Neuronal stem cell (in vitro differentiated cells): Measurements from ENCODE around the gene FOXF1.

Experiments used
- DNase-seq: peaks from one replicate; pipeline ENCODE4 v3.0.0-alpha.2; 2013; ENCODE audit warnings: low spot score
- H2AFZ ChIP-seq: one replicate; pipeline ENCODE4 v1.6.1; 2013; ENCODE audit warnings: mild to moderate bottlenecking, low read length, inconsistent platforms
- H2AK5ac ChIP-seq: 2 replicates; pipeline ENCODE4 v1.6.1; 2013; ENCODE audit warnings: low read depth, mild to moderate bottlenecking, inconsistent platforms, low read length, moderate library complexity, mixed read lengths
- H2BK120ac ChIP-seq: 2 replicates; pipeline ENCODE4 v1.6.1; 2013; ENCODE audit warnings: low read depth, mild to moderate bottlenecking, inconsistent platforms, low read length, moderate library complexity, mixed read lengths
- H2BK12ac ChIP-seq: one replicate; pipeline ENCODE4 v1.6.1; 2013; ENCODE audit warnings: low read length, inconsistent platforms
- H2BK15ac ChIP-seq: 2 replicates; pipeline ENCODE4 v1.6.1; 2013; ENCODE audit warnings: mild to moderate bottlenecking, low read length, inconsistent platforms, mixed read lengths
- H2BK5ac ChIP-seq: one replicate; pipeline ENCODE4 v1.6.1; 2013; ENCODE audit warnings: inconsistent platforms, mild to moderate bottlenecking, low read length, moderate library complexity
- H3K14ac ChIP-seq: one replicate; pipeline ENCODE4 v1.6.1; 2013; ENCODE audit warnings: low read length, inconsistent platforms
- H3K18ac ChIP-seq: 2 replicates; pipeline ENCODE4 v1.6.1; 2013; ENCODE audit warnings: low read length, inconsistent platforms
- H3K23ac ChIP-seq: 2 replicates; pipeline ENCODE4 v1.6.1; 2013; ENCODE audit warnings: low read depth, mild to moderate bottlenecking, mixed read lengths, low read length, inconsistent platforms; ENCODE audit not compliant: poor library complexity
- H3K27ac ChIP-seq: replicated peaks from 3 replicates; pipeline ENCODE4 v1.5.1; 2013; ENCODE audit warnings: low read length, inconsistent platforms
- H3K27me3 ChIP-seq, 3 experiments: 2 replicates each; pipeline ENCODE4 v1.6.1; 2013; ENCODE audit warnings: low read length in 3 of 3, mild to moderate bottlenecking in 2 of 3, inconsistent platforms in 1 of 3, low read depth in 1 of 3, mixed read lengths in 1 of 3, moderate library complexity in 1 of 3; ENCODE audit not compliant: control insufficient read depth in 3 of 3, insufficient read depth in 3 of 3
- H3K36me3 ChIP-seq, 2 donors: replicated peaks in 1 of 2; 2 replicates each; pipeline ENCODE4 v1.6.1; 2013; ENCODE audit warnings: low read length in 2 of 2; ENCODE audit not compliant: control insufficient read depth in 2 of 2, insufficient read depth in 2 of 2
- H3K4ac ChIP-seq: 2 replicates; pipeline ENCODE4 v1.6.1; 2013; ENCODE audit warnings: inconsistent platforms, mild to moderate bottlenecking, low read length, moderate library complexity
- H3K4me1 ChIP-seq, 2 donors: 1 replicate in 1 of 2; 2 replicates in 1 of 2; pipeline ENCODE4 v1.6.1; 2013; ENCODE audit warnings: low read length in 2 of 2, low read depth in 1 of 2; ENCODE audit not compliant: control insufficient read depth in 2 of 2, insufficient read depth in 1 of 2
- H3K4me2 ChIP-seq: one replicate; pipeline ENCODE4 v1.6.1; 2013; ENCODE audit warnings: mild to moderate bottlenecking, low read length, inconsistent platforms; ENCODE audit not compliant: insufficient read depth, poor library complexity, severe bottlenecking
- H3K4me3 ChIP-seq, 2 donors: 2 replicates each; pipeline ENCODE4 v1.5.1; 2013; ENCODE audit warnings: low read length in 2 of 2, mild to moderate bottlenecking in 2 of 2, inconsistent platforms in 1 of 2, moderate library complexity in 1 of 2
- H3K79me1 ChIP-seq: one replicate; pipeline ENCODE4 v1.6.1; 2013; ENCODE audit warnings: low read depth, mild to moderate bottlenecking, inconsistent platforms, low read length, moderate library complexity
- H3K9ac ChIP-seq: one replicate; pipeline ENCODE4 v1.6.1; 2013; ENCODE audit warnings: mild to moderate bottlenecking, low read depth, low read length, inconsistent platforms; ENCODE audit not compliant: poor library complexity
- H3K9me3 ChIP-seq, 2 donors: replicated peaks in 1 of 2; 2 replicates each; pipeline versions ENCODE3 to v1.6.1; 2013; ENCODE audit warnings: low read length in 2 of 2, mild to moderate bottlenecking in 2 of 2, inconsistent platforms in 1 of 2, low read depth in 1 of 2, mixed read lengths in 1 of 2, moderate library complexity in 1 of 2; ENCODE audit not compliant: control insufficient read depth in 2 of 2, insufficient read depth in 1 of 2
- H4K8ac ChIP-seq: one replicate; pipeline ENCODE4 v1.6.1; 2013; ENCODE audit warnings: low read depth, mild to moderate bottlenecking, inconsistent platforms, low read length, moderate library complexity
- H4K91ac ChIP-seq: one replicate; pipeline ENCODE4 v1.6.1; 2013; ENCODE audit warnings: low read length, low read depth, mild to moderate bottlenecking, inconsistent platforms; ENCODE audit not compliant: poor library complexity
- WGBS, 2 donors: extraction: QIAGEN DNeasy Blood & Tissue Kit; methylation state at CpG; one replicate each; pipeline ENCODE4 v1.1.7; 2013; ENCODE audit warnings: missing lambda C conversion rate in 2 of 2, mixed read lengths in 1 of 2; ENCODE audit not compliant: insufficient read length in 2 of 2, insufficient replicate concordance in 1 of 2; ENCODE audit errors: extremely low coverage in 2 of 2; 5-methylcytosine and 5-hydroxymethylcytosine counted together

The FOXF1 gene

DNA sequence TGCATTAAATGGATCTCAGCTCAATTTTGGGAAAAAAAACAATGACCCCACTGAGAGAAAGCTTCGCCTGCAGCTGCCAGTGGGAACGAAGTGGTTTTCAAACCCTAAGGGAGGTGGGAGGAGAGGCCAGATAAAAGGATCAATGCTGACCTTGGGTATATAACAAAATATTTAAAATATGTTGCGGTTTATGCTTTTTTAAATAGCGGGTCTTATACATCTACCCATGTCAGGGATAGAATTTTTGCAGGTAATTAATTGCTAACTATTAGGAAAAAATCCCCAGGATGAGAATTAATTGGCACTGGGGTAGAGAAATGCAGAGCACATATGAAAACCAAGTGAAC is 10.9 kb upstream of the FOXF1 start:
- Histone ChIP-seq H3K18ac (no peak overlapping the region), H3K36me3 (no peaks in the 10 kb centered on the region), H3K23ac (no peak overlapping the region), H2AFZ (no peak overlapping the region), H3K4me2 (no peak overlapping the region), H3K27ac (no peak overlapping the region), H3K9ac (no peak overlapping the region), H2BK120ac (no peak overlapping the region), H2BK12ac (no peak overlapping the region), H3K4me3 (no peak overlapping the region), H3K27me3 (peaks cover 82 to 98% (median 97%) of the 10 kb centered on the region in 3 experiments), H3K4me1 (no peaks in the 10 kb centered on the region), H3K79me1 (no peaks in the 10 kb centered on the region), H3K14ac (no peak overlapping the region), H2BK15ac (no peak overlapping the region), H3K9me3 (peaks cover 0 to 11% of the 10 kb centered on the region in 2 donors), H2BK5ac (no peak overlapping the region), H4K8ac (no peak overlapping the region), H3K4ac (no peak overlapping the region), H4K91ac (no peak overlapping the region), H2AK5ac (no peak overlapping the region)
- no CpG with 5 or more reads among the region's 4 CpGs for WGBS, 2 donors
- no peak for DNase-seq

DNA sequence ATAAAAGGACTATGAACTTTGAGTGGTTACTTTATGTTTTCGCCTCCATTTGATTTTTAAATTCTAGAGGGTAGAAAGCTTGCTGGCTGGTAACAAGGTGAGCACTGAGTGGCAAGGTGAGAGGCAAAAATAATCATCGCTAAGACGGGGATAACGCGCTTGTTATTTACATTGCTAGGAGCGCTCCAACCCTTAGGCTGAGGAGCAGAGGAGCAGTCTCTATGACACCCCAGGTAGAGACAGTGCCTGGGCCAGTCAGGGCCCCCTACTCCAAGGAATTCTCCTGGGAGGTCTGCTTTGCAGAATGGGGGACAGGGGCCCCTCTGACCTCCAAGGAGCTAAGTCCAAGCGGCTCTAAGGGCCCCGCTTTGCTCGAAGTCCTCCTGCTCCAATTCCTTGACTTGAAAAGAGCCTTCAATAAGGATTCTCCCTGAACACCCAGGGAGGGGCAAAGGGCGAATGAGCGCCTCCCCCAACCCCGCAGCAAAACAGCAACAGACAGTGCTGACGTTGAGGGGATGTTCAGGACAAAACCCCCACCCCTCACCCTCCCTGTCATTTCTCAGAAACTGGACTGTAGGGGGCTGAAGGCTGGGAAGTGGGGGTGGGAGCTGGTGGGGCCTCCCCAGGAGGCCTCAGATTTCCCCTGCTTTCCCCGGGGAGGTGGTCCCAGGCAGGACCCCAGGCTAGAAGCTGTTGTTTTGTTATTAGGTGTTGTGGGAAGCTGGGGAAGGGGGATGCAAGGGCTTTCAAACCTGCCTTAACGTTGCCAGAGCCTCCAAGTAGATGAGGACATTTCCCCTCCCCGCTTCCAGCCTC is 10.2 kb upstream of the FOXF1 start:
- no peak overlapping the region for H3K23ac ChIP-seq
- H3K14ac ChIP-seq, result no peak overlapping the region
- no peak overlapping the region for H2BK15ac ChIP-seq
- H3K27me3 ChIP-seq, result peaks cover 81 to 98% (median 97%) of the 10 kb centered on the region in 3 experiments
- WGBS, 2 donors, result no CpG with 5 or more reads among the region's 16 CpGs
- H2BK120ac ChIP-seq, result no peak overlapping the region
- no peaks in the 10 kb centered on the region for H3K36me3 ChIP-seq
- no peak overlapping the region for H3K9ac ChIP-seq
- H3K79me1 ChIP-seq, result no peaks in the 10 kb centered on the region
- H2AK5ac ChIP-seq, result no peak overlapping the region
- no peak for DNase-seq
- no peak overlapping the region for H3K18ac ChIP-seq
- H2AFZ ChIP-seq, result no peak overlapping the region
- H4K91ac ChIP-seq, result no peak overlapping the region
- no peak overlapping the region for H3K4me2 ChIP-seq
- no peak overlapping the region for H2BK5ac ChIP-seq
- no peak overlapping the region for H3K27ac ChIP-seq
- H3K4me3 ChIP-seq, result no peak overlapping the region
- H3K4me1 ChIP-seq, result no peaks in the 10 kb centered on the region
- H4K8ac ChIP-seq, result no peak overlapping the region
- H3K4ac ChIP-seq, result no peak overlapping the region
- peaks cover 0 to 13% of the 10 kb centered on the region in 2 donors for H3K9me3 ChIP-seq
- H2BK12ac ChIP-seq, result no peak overlapping the region

DNA sequence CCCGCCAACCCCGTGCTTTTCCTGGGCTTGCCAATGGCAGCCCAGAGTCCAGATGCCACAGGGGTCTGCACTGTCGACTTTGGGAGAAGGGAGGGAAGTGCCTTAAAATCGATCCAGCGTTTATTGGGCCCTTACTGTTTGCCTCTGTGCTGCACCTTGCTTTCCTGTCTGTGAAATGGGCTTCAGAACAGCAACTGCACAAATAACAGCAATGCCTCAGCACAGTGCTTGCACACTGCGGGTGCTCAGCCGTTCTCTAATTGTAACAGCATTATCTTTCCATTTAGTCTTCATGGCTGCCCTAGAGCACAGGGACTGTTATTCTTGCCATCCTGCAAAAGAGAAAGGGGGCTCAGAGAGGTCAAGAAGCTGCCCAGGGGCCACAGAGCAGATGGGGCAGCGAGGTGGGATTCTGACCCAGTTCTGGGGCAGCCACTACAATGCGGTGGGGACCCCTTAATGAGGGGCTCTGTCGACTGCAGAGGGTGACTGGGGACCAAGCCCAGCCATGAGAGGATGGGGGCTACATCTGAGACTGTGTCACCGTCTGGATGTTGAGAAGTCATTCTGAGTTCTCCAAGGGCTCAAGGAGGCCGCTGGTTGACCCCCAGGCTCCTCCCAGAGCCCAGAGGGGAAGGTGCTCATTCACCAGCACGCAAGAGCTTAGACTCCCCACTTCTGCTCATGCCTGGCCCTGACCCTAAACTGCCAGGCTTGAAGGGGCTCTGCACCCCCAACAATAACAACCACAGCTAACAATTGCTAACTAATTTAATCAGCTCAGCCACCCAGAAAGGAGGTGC is 9.4 kb upstream of the FOXF1 start:
- DNase-seq, result no peak
- H2BK5ac ChIP-seq, result no peak overlapping the region
- H2AFZ ChIP-seq, result no peak overlapping the region
- peak overlapping the region in 1 of 2 donors; percentile 47 for H3K4me3 ChIP-seq
- no peak overlapping the region for H3K23ac ChIP-seq
- H3K4me1 ChIP-seq, result no peaks in the 10 kb centered on the region
- no peak overlapping the region for H3K27ac ChIP-seq
- H3K36me3 ChIP-seq, result no peaks in the 10 kb centered on the region
- H3K18ac ChIP-seq, result peak overlapping the region; percentile 27
- H3K9me3 ChIP-seq, result peaks cover 0 to 13% of the 10 kb centered on the region in 2 donors
- peaks cover 80 to 98% (median 96%) of the 10 kb centered on the region in 3 experiments for H3K27me3 ChIP-seq
- no peak overlapping the region for H2BK120ac ChIP-seq
- H3K79me1 ChIP-seq, result no peaks in the 10 kb centered on the region
- no peak overlapping the region for H4K91ac ChIP-seq
- H3K14ac ChIP-seq, result no peak overlapping the region
- H3K4me2 ChIP-seq, result no peak overlapping the region
- no peak overlapping the region for H2BK12ac ChIP-seq
- whole genome bisulfite sequencing, 2 donors, result no CpG with 5 or more reads among the region's 13 CpGs
- H4K8ac ChIP-seq, result no peak overlapping the region
- H2BK15ac ChIP-seq, result no peak overlapping the region
- no peak overlapping the region for H2AK5ac ChIP-seq
- H3K4ac ChIP-seq, result no peak overlapping the region
- H3K9ac ChIP-seq, result no peak overlapping the region
